ENCODE data around the gene RPRD1B. TPM values are rescaled to one million over a fixed set of nuclear protein-coding genes. Genes with fewer than 3 reads are reported as not detected.

Gene RPRD1B
- total RNA-seq, 1 experiment from 2014 or later = 7.2 TPM

DNA sequence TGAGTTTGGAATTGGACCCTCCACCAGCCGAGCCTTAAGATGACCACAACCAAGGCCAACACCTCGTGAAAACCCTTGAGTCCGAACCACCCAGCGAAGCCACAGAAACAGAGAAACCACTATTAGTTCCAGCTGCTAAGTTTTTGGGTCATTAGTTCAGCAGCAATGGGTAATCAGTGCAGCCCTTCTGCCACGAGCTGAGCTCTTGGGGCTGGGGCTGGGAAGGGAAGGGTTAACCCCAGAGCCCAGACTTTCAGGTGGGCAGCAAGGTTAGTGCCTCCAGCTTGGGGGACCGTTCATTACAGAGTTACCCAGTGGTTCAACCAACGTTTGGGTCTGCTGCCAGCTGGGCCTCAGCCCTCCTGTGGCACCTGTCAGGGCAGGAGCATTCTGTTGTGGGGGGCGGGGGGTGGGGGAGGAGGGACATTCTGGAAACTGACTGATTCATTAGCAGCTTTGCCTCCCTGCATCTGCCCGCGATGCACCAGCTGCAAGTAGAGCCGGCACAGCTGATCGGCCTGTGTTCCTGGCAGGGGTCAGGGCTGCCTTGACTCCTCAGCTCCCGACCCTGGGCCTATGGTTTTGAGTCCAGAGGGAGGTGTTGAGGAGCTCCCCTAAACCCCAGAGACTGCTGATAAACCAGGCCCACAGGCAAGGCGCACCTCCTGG, 78.8 kb downstream of the RPRD1B start:
- DNase-seq (ENCODE audit: low spot score) = no peak
- in situ Hi-C loops (cut with HindIII; ENCODE audit: low sequenced_read_pairs) = no loop called here

DNA sequence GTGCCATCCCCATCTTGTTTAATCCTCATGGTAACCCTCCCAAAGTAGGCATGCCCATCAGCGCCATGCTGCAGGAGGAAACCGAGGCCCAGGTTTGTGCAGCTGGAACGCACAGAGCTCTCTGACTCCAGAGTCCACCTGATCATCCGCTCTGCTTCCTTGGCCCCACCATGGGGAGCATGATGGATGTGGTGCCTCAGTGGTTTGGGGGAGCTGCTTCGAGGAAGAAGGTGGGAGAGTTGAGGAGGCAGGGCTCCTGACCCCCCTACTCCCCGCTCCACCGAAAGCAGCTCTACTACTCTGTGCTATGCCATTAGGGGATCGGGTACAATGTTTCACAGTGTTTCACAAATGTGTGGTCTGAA, 79.4 kb downstream of the RPRD1B start:
- DNase-seq (ENCODE audit: low spot score) = no peak
- in situ Hi-C loops (cut with HindIII; ENCODE audit: low sequenced_read_pairs) = no loop called here

DNA sequence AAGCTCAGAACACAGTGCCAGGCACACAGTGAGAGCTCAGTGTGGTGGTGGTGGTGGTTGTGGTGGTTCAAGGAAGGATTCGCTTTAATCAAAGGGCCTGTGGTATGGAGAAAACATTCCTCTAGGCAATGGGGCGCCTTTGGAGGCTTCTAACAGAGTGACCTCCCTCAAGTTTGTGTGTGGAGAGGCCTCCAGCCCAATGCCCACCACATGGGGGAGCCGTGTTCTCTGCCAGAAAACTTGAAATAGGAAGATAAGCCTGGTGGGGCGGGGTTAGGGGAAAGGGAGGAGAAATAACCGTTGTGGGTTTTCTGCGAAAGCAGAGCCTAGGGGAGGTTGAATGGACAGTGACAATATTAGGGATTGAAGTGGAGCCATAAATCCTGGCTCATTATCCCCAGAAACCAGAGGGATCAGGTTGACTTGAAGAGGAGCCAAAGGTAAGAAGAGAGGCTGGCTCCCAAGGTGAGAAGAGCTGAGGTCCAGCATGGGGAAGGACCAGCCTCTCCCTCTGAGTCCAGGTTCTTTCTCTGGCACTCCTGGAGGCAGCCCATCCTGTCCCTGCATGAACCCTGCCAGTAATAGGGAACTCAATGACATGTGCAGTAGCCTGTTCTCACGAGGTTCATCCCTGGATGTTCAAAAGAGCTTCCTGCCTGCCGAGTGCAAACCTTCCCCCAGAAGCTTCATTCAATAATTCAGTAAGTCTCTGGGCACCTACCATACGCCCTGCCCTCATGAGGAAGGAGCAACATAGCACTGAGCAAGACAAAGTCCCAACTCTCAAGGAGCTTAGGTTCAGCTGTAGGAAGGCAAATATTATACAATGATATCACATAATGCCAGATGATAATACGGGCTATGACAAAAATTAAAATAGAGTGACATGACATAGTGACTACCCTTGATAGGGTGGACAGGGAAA, 80.1 kb downstream of the RPRD1B start:
- in situ Hi-C loops (cut with HindIII; ENCODE audit: low sequenced_read_pairs) = no loop called here
- DNase-seq (ENCODE audit: low spot score) = peak; percentile 15

DNA sequence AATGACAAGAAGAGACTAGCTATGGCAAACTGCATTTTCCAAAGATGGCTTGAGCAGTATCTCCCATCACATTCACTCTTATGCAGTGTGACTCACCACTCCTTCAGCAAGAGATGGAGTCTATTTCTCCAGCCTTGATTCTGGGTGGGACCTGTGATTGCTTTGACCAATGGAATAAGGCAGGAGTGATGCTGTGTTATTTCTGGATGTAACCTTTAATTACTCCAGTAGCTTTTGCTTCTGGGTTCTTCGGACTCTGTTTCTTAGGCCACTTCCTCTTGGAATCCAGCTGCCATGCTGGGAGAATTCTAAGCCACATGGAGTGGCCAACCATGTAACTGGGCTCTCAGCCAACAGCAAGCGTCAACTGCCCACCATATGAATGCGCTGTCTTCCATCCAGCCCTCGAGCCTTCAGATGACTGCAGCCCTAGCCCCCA, 80.8 kb downstream of the RPRD1B start:
- no peak for DNase-seq (ENCODE audit: low spot score)

DNA sequence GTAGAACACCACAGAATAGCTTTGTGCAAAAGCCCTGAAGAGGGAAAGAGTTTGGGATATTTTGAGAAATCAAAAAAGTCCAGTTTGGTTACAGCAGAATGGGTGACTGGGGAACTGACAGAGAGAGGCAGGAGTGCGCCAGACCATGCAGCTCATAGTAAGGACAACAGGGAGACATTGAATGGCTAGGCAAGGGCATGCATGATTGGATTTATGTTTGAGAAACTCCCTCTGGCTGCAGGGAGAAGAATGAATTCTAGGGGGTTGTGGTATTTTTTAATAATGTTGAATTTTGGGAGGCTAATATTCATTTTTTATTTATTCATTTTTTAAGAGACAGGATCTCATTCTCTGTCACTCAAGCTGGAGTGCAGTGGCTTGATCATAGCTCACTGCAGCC, 81.7 kb downstream of the RPRD1B start:
- in situ Hi-C loops (cut with HindIII; ENCODE audit: low sequenced_read_pairs) = no loop called here
- DNase-seq (ENCODE audit: low spot score) = no peak

More for the DNA sequence above, 80.8 kb downstream of the RPRD1B start:
- in situ Hi-C loops (cut with HindIII; ENCODE audit: low sequenced_read_pairs) = no loop called here

DNA sequence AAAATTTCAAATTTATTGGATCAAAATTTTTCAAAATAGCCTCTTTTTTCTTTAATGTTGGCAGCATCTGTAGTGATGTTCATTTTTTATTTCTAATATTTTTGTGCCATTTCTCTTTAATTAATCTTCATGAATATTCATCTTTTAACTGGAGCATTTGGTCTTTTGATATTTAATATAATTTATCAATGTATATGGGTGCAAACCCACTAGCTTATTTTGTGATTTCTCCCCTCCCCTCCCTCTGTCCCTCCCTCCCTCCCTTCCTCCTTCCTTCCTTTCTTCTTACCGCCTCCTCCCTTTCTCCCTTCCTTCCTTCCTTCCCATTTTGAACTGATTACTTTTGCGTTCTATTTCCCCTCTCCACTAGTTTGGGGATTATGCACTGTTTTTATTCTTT, 82.3 kb downstream of the RPRD1B start:
- in situ Hi-C loops (cut with HindIII; ENCODE audit: low sequenced_read_pairs) = no loop called here
- no peak for DNase-seq (ENCODE audit: low spot score)

DNA sequence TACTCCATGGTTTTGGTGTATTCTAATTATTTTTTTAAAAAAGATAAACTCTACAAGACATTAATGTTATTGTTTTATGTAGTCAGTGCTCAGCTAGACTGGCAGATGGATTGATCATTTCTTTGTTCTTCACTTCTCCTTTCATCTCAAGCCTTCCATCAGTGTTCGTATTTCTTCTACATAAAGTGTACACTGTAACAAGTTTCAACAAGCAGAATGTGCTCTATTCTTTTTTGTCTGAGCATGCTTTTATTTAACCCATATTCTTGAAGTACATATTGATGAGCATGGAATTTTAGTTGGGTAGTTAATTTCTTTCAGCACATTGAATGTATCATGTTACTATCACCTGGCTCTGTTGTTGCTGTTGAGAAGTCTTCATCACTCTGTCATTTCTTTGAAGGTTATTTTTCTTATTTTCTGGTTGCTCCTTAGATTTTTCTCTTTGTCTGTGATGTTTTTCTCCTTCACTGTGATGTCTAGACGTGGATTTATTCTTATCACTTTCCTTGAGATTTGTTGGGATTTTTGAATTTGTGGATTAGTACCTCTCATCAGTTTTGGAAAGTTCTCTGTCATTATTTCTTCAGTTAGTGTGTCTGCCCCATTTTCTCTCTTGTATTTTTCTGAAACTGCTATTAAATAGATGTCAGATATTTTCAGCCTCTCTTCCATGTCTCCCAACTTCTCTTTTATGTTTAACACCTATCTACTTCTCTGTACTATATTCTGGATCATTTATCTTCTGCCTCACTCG, 83.0 kb downstream of the RPRD1B start:
- in situ Hi-C loops (cut with HindIII; ENCODE audit: low sequenced_read_pairs) = no loop called here
- no peak for DNase-seq (ENCODE audit: low spot score)

DNA sequence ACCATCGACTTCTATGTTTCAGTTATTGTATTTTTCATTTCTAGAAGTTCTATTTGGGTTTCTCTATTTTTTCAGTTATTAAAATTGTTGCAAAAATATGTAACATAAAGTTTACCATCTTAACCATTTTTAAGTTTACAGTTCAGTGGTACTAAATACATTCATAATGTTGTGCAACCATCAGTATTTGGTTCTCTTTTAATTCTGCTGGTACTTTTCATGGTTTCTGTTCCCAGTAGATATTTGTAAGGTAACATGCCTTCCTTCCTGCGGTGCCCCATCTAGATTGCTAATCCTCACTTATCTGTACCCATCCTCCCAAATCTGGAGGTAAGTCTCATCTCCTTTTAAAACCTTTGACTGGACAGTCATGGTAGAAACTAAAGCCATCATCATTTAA, 83.7 kb downstream of the RPRD1B start:
- no peak for DNase-seq (ENCODE audit: low spot score)
- in situ Hi-C loops (cut with HindIII; ENCODE audit: low sequenced_read_pairs) = no loop called here

DNA sequence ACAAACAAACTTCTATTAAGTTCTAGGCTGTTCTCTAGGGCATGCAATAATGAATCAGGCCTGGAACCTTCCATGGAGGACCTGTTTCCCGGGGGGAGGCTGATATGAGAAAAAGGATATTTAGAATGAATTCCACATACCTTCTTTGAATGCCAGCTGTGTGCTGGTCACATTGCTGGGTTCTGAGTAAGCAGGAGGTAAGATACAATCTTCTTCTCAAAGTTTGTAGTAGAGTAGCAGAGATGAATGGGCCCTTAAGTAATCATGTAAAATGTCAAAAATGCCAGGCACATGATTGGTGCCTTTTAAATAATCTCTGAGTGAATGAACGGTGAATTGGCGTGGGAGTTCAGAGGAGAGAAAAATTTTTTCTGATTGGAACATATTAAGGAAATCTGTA, 84.1 kb downstream of the RPRD1B start:
- DNase-seq (ENCODE audit: low spot score) = no peak

DNA sequence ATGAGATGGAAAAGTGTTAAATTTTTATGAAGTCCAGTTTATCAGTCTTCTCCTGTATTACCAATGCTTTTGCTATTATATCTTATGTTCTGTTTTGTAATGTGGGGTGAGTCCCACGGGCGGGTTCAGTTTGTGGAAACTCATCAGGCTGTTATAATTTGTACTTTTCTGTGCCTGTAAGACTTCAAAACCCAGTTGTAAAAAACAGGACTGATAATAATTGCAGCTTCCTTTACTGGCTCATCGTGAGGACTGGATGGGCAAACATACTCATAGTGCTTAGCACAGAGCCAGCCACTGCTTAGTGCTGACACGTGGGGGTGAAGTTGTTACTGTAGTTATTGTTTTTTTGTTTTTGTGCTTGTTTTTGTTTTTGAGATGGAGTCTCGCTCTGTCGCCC, 85.9 kb downstream of the RPRD1B start:
- no peak for DNase-seq (ENCODE audit: low spot score)
- in situ Hi-C loops (cut with HindIII; ENCODE audit: low sequenced_read_pairs) = no loop called here

More for the DNA sequence above, 84.1 kb downstream of the RPRD1B start:
- in situ Hi-C loops (cut with HindIII; ENCODE audit: low sequenced_read_pairs) = no loop called here

DNA sequence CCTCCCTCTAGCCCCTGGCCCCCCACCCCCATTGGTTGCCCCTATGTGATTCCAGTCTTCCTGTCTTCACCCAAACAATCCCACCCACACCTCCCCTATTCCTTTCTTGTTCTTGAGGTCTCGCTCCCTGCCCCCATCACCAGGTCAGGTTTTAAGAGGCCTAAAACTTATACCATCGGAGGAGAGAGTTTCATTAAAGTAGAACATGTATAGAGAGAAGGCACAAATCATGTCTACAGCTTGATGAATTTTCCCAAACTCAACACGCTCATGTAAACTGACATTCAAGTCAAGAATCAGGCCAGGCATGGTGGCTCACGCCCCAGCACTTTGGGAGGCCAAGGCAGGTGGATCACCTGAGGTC, 87.1 kb downstream of the RPRD1B start:
- no peak for DNase-seq (ENCODE audit: low spot score)
- in situ Hi-C loops (cut with HindIII; ENCODE audit: low sequenced_read_pairs) = no loop called here

DNA sequence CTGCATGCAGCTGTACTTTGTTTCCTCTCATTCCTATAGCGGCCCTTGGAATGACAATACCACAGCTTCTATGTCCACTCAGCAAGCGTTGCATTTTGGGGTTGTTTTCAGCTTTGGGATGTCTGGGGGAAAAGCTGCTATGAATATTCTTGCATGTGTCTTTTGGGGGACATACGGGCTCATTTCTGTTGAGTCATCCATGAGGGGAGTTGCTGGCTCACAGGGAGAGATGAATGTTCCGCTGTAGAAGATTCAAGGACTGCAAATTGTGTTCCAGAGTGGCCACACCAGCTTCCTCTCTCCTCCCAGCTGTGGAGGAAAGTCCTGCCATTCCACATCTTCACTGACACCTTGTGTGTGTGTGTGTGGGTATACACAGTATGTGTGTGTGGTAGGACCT, 88.2 kb downstream of the RPRD1B start:
- no peak for DNase-seq (ENCODE audit: low spot score)
- in situ Hi-C loops (cut with HindIII; ENCODE audit: low sequenced_read_pairs) = no loop called here

DNA sequence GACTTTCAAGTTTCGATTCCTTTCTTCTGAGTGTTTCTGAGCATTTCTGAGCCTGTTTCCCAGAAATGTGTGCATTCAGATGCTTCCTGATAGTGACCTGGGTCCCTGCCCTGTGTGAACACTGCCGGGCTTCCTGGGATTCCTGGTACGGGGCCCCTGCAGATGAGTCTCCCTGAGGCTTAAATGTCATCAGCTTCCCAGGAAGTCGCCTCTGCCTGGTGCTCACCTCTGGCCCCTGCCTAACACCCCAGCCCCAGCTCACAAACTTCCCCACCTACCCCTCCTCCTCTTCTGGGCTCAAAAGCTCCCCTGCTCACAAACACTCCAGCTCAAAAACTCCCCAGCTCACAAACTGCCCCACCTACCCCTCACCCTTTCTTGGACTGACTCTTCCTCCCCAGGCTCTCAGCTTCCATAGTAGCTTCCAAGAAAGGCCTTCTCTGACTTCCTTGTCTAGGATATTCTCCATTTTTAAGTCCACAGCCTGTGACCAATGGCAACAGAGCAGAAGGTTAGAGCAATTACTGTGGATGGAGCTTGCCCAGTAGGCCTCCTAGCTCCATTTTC, 89.6 kb downstream of the RPRD1B start:
- DNase-seq (ENCODE audit: low spot score) = no peak
- in situ Hi-C loops (cut with HindIII; ENCODE audit: low sequenced_read_pairs) = no loop called here

DNA sequence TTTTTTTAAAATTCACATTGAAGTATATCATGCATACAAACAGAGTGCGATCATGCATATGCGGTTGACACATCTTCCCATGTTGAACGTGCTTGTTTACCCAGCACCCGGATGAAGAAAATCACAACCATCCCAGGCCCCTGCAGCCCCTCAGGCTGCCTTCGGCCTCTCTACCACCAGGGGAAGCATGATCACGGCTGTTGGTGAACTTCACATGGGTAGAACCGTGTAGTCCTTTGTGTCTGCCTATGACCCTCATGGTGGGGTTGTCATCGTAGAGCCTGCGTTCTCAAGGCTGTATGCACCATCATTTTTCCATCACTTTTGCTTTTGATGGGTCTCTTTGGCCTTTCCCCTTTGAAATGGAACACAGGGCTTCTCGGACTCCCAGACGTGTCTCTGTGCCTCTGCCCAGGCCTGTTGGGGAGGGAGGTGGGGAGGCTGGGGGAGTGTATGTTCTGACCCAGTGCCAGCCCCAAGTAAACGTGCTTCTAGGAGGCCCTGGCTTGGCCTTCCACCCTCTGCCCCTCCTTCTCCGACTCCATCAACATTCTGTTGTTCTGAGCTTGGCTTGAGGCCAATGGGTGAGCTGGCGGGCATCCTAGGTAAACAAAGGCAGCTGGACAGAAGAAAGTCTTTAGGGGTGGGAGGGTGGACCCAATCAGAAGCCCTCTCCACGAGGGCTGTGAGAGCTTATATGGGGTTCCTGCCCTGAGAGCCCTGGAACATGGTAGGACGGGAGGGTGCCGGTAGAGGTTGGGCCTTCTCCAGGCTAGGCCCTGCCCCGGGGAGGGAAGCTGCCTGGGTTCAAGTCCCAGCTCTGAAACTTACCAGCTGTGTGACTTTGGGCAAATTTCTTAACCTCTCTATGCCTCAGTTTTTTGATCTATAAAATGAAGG, 91.9 kb downstream of the RPRD1B start:
- DNase-seq (ENCODE audit: low spot score) = no peak
- in situ Hi-C loops (cut with HindIII; ENCODE audit: low sequenced_read_pairs) = no loop called here

DNA sequence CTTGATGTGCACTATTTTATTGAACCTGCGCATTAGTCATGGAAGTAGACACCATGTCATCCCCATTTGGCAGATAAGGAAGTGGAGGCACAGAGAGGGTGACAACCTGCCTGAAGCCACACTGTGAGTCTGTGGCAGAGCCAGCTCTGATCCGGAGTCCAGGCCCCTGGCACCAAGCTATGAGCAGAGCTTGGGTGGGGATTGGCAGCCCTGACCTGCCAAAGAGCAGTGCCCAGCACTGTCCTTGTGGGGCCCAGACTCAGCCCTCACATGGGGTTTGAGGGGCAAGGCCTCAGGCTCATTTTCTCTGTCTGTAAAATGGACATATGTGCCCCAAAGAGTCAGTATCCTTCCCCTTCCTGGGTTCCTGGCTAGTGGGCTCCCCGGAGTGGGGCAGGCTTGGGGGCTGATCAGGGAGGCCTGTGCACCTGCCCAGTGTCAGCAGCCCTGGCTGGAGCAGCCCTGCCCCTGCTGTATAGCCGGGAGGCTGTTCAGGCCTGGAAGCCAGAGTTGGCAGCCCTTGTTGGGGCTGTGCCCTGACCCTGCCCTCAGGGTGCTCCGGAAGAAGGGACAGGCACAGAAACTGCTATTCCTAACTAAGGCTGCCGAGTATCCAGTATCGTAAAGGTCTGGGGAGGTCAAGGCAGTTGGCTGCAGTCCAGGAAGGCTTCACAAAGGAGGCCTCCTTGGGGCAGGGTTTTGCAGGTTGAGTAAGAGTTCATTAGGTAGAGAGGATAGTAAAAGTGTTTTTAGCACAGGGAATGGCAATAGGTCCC, 92.8 kb downstream of the RPRD1B start:
- DNase-seq (ENCODE audit: low spot score) = no peak
- in situ Hi-C loops (cut with HindIII; ENCODE audit: low sequenced_read_pairs) = no loop called here

DNA sequence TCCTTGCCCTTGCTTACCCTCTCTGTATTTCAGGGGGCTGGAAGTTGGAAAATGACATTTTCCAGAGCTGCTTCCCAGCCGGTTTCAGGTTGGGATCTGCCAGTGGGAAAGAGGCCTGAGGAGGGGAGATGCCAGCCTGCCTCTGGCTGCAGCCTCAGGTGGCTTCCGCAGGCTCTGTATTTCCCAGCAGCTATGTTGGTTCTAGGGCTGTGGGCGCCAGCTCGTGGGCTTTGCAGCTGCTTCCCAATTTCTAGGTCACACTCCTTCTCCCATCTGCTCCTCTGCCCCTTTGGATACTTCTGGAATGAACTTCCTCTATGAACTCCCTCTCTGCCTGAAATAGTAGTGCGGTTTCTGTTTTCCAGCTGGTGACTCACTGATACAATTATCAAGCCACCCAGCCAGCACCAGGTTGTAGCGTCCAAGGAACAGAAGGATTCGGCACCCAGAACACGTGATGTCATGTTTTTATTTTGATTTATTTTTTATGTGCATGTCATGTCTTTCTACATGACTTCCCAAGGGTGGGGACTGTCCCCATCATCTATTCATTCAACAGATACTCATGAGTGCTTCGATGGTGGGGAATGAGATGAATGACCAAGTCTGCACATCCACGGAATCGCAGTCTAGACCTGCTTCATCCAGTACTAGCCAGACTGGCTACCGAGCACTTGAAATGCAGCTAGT, 93.5 kb downstream of the RPRD1B start:
- DNase-seq (ENCODE audit: low spot score) = no peak

DNA sequence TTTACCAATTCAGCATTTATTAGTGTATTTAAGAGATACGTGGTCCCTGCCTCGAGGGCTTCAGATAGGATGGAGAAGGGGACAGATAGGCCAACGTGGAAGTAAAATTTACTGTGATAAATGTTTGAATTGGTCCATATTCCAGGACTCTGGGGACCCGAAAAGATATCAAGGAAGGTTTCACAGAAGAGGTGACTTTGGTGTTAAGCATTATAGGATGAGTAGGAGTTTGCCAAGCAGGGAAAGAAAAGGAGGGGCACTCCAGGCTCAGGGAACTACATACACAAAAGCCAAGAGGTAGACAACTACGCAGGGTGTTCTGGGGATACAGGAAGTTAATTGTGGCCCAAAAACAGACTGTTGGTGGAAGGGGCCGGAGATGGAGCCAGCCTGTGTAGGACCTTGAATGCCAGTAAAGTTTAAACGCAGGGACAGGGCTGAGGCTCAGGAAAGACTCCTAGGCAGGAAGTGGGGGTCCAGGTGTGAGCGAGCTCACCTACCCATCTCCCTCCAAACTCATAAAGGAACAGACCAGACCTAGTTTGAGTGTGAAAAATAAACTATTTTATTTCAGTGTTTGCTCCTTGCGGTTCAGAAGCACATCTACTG, 94.5 kb downstream of the RPRD1B start:
- DNase-seq (ENCODE audit: low spot score) = no peak
- in situ Hi-C loops (cut with HindIII; ENCODE audit: low sequenced_read_pairs) = no loop called here

More for the DNA sequence above, 93.5 kb downstream of the RPRD1B start:
- in situ Hi-C loops (cut with HindIII; ENCODE audit: low sequenced_read_pairs) = no loop called here
